ENCODE results near the gene EVC. TPM values are rescaled to one million over a fixed set of nuclear protein-coding genes. Genes with fewer than 3 reads are reported as not detected.

The EVC gene
- total and polyA plus RNA-seq, 2 of the 8 experiments (the other 6 are each of a cell fraction or from before 2014, with no cell fraction given): 2.6 to 9.8 TPM

GRCh38 chr4:5700459-5700858 lies 10.5 kb upstream of the EVC start:
- H2AK5ac ChIP-seq (ENCODE audit: low read depth, low read length): no peak overlapping the region
- H2BK15ac ChIP-seq (ENCODE audit: low read length): no peak overlapping the region
- H4K8ac ChIP-seq (ENCODE audit: extremely low read depth, insufficient read depth, low read length): no peak overlapping the region
- H3K23ac ChIP-seq (ENCODE audit: insufficient read length): no peak overlapping the region
- H3K36me3 ChIP-seq (ENCODE audit: control insufficient read depth in 2 of 4, insufficient read depth in 4 of 4, low read length in 3 of 4): peaks cover 0 to 9% (median 3%) of the 10 kb centered on the region in 4 experiments; a peak in 3 of 8 replicates
- H2AFZ ChIP-seq (ENCODE audit: low read length): no peak overlapping the region
- H3K23me2 ChIP-seq (ENCODE audit: low read depth, low read length): no peaks in the 10 kb centered on the region
- no peak overlapping the region for H3K56ac ChIP-seq (replicated peaks; ENCODE audit: insufficient read length, low read depth, low read length)
- H3K4ac ChIP-seq (replicated peaks; ENCODE audit: insufficient read length, low read depth, low read length): no peak overlapping the region
- H4K91ac ChIP-seq (replicated peaks; ENCODE audit: insufficient read length, low read length): no peak overlapping the region
- H3K9ac ChIP-seq (replicated peaks in 1 of 4; ENCODE audit: extremely low read depth in 1 of 4, low read depth in 3 of 4, low read length in 3 of 4): no peak overlapping the region
- no peak overlapping the region for H3K27ac ChIP-seq (ENCODE audit: low read depth, low read length)
- H3K79me1 ChIP-seq (ENCODE audit: low read depth, low read length): no peaks in the 10 kb centered on the region
- H3K18ac ChIP-seq (ENCODE audit: extremely low read depth, low read length): no peak overlapping the region
- 87% methylated on average over 5 of the region's 5 CpGs; no CpG with 5 or more reads in 1 of the 2 experiments for WGBS, 2 experiments (ENCODE audit: extremely low coverage in 1 of 2, insufficient coverage in 1 of 2, insufficient read length in 1 of 2, insufficient replicate concordance in 2 of 2, low coverage in 1 of 2, low lambda C conversion rate in 2 of 2, missing lambda C conversion rate in 1 of 2)
- H4K5ac ChIP-seq (ENCODE audit: insufficient read length, low read depth, low read length): no peak overlapping the region
- H3K14ac ChIP-seq (ENCODE audit: insufficient read length): no peak overlapping the region
- H2BK120ac ChIP-seq (replicated peaks; ENCODE audit: low read depth, low read length): no peak overlapping the region
- no peaks in the 10 kb centered on the region for H3K79me2 ChIP-seq (ENCODE audit: control insufficient read depth in 1 of 2, insufficient read depth in 2 of 2, low read length in 2 of 2)
- FAIRE-seq (no peak), DNase-seq (ENCODE audit: low read depth in 1 of 2, low spot score in 2 of 2) (no peak)
- no peaks in the 10 kb centered on the region for H3K27me3 ChIP-seq (replicated peaks in 1 of 4; ENCODE audit: control insufficient read depth in 3 of 4, extremely low read depth in 1 of 4, insufficient read depth in 3 of 4, low read length in 3 of 4)
- H3K4me3 ChIP-seq (ENCODE audit: extremely low read depth in 1 of 4, insufficient read depth in 2 of 4, low read depth in 3 of 4, low read length in 4 of 4): no peak overlapping the region
- ChIA-PET POLR2A (ENCODE audit: partially characterized antibody) (interaction anchor here (1.1 kb wide), 1 partner anchor 13 kb away, joined by 3 read pairs; no protein-coding TSS in a partner anchor), CTCF (ENCODE audit: partially characterized antibody) (interaction anchor here (1.2 kb wide), 1 partner anchor 83 kb away, joined by 3 read pairs; no protein-coding TSS in a partner anchor)
- no peak overlapping the region for H2BK5ac ChIP-seq (ENCODE audit: low read depth, low read length)
- no peaks in the 10 kb centered on the region for H3K4me1 ChIP-seq (replicated peaks in 1 of 4; ENCODE audit: control insufficient read depth in 3 of 4, insufficient read depth in 4 of 4, low read length in 3 of 4)
- H2BK12ac ChIP-seq (ENCODE audit: low read depth, low read length): no peak overlapping the region
- H3K4me2 ChIP-seq (ENCODE audit: insufficient read depth in 1 of 2, low read depth in 2 of 2, low read length in 2 of 2): no peak overlapping the region
- peaks cover 4 to 8% of the 10 kb centered on the region in 2 experiments for H3K9me3 ChIP-seq (ENCODE audit: insufficient read depth in 2 of 2, low read depth in 1 of 2, low read length in 1 of 2)
- no peaks in the 10 kb centered on the region for H4K20me1 ChIP-seq (replicated peaks in 1 of 2; ENCODE audit: control insufficient read depth in 1 of 2, insufficient read depth in 2 of 2, low read length in 2 of 2)
- H2BK20ac ChIP-seq (ENCODE audit: low read length): no peak overlapping the region
- TF ChIP-seq CEBPB (IDR thresholded peaks at IDR 0.05; ENCODE audit: low read depth, low read length) (no peak), ZNF274 (IDR thresholded peaks at IDR 0.05; ENCODE audit: borderline replicate concordance, extremely low read depth, low read length) (no peak), POLR2A (IDR thresholded peaks at IDR 0.05; ENCODE audit: control extremely low read depth in 1 of 2, low read depth in 2 of 2, low read length in 2 of 2) (no peak), FOSL1 (IDR thresholded peaks at IDR 0.05; ENCODE audit: insufficient read depth, low read depth, low read length) (no peak), HDAC6 (IDR thresholded peaks at IDR 0.05; ENCODE audit: low read depth, low read length) (no peak), TEAD4 (IDR thresholded peaks at IDR 0.05; ENCODE audit: low read depth, low read length) (no peak), SRF (IDR thresholded peaks at IDR 0.05; ENCODE audit: low read depth, low read length) (no peak), KDM5A (IDR thresholded peaks at IDR 0.05; ENCODE audit: low read length) (no peak), TAF1 (IDR thresholded peaks at IDR 0.05; ENCODE audit: low read depth, low read length) (no peak), KDM1A (IDR thresholded peaks at IDR 0.05; ENCODE audit: borderline replicate concordance, low read length) (no peak), TBP (IDR thresholded peaks at IDR 0.05; ENCODE audit: low read depth, low read length) (no peak), ATF3 (IDR thresholded peaks at IDR 0.05; ENCODE audit: insufficient read depth, low read depth, low read length) (no peak), RFX5 (IDR thresholded peaks at IDR 0.05; ENCODE audit: borderline replicate concordance, low read depth, low read length) (no peak)
- TF ChIP-seq, protein P1, sequence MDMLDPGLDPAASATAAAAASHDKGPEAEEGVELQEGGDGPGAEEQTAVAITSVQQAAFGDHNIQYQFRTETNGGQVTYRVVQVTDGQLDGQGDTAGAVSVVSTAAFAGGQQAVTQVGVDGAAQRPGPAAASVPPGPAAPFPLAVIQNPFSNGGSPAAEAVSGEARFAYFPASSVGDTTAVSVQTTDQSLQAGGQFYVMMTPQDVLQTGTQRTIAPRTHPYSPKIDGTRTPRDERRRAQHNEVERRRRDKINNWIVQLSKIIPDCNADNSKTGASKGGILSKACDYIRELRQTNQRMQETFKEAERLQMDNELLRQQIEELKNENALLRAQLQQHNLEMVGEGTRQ (IDR thresholded peaks at IDR 0.05; ENCODE audit: low read length): no peak

Data from H1 (cell line).